Hypothalamus (tissue), 51 donors: ENCODE results near the gene TOMM22.
A peak's percentile ranks its signal among the peaks of the same experiment; 100 is the strongest.

Source experiments
- DNase-seq, 51 donors: peaks; one replicate each; lab custom pipeline; 2025; lab: John Stamatoyannopoulos, UW

The TOMM22 gene

GRCh38 chr22:38694940-38695339, 13.2 kb downstream of the TOMM22 start:
- no peak for DNase-seq

GRCh38 chr22:38696606-38697424, 15.1 kb downstream of the TOMM22 start:
- DNase-seq, result no peak

GRCh38 chr22:38697425-38698089, 15.8 kb downstream of the TOMM22 start:
- DNase-seq, result peak in 1 of 51 donors; percentile 11

- no peak for DNase-seq
Observed at GRCh38 chr22:38698407-38699094, 16.8 kb downstream of the TOMM22 start.

- no peak for DNase-seq
Observed at GRCh38 chr22:38699143-38699542, 17.4 kb downstream of the TOMM22 start.

GRCh38 chr22:38699784-38700183, 18.0 kb downstream of the TOMM22 start:
- DNase-seq, result peak in 1 of 51 donors; percentile 33

GRCh38 chr22:38700270-38700788, 18.6 kb downstream of the TOMM22 start:
- DNase-seq, result peak in 9 of 51 donors; percentile 40 to 78 (median 59)

GRCh38 chr22:38700789-38701628, 19.3 kb downstream of the TOMM22 start, which contains the start of gene JOSD1:
TSS of gene JOSD1 (minus strand) at chr22:38700943. CDS start at chr22:38699987, 956 bp downstream.
- peak; percentile 39 to 97 (median 90) for DNase-seq

- no peak for DNase-seq
Observed at GRCh38 chr22:38704654-38705234, 23.0 kb downstream of the TOMM22 start.

GRCh38 chr22:38705235-38706100, 23.7 kb downstream of the TOMM22 start, which contains the start of gene GTPBP1:
TSS of gene GTPBP1 (plus strand) at chr22:38705944. CDS start at chr22:38705956, 12 bp downstream.
- peak; percentile 61 to 100 (median 99) for DNase-seq

GRCh38 chr22:38706101-38706900, 24.5 kb downstream of the TOMM22 start:
- DNase-seq, result peak in 33 of 51 donors; percentile 26 to 77 (median 60)

GRCh38 chr22:38706901-38707195, 25.1 kb downstream of the TOMM22 start:
- DNase-seq, result no peak

- no peak for DNase-seq
Observed at GRCh38 chr22:38707346-38707745, 25.6 kb downstream of the TOMM22 start.

- no peak for DNase-seq
Observed at GRCh38 chr22:38707984-38708383, 26.2 kb downstream of the TOMM22 start.

GRCh38 chr22:38709306-38709705, 27.5 kb downstream of the TOMM22 start:
- no peak for DNase-seq

GRCh38 chr22:38710351-38710750, 28.6 kb downstream of the TOMM22 start:
- DNase-seq, result no peak

- DNase-seq, result no peak
Observed at GRCh38 chr22:38710866-38711265, 29.1 kb downstream of the TOMM22 start.
